Kidney epithelial cell (primary cell): ENCODE results near the gene NR4A1. TPM values are rescaled to one million over a fixed set of nuclear protein-coding genes. Genes with fewer than 3 reads are reported as not detected.

Experiments
- DNase-seq: peaks from one replicate; pipeline ENCODE4 v3.0.0-alpha.2; 2010; ENCODE audit warnings: low read depth
- H3K27me3 ChIP-seq: 2 replicates; pipeline ENCODE4 v1.6.0; 2011; ENCODE audit warnings: low read length; ENCODE audit not compliant: control insufficient read depth, insufficient read depth
- H3K36me3 ChIP-seq: 2 replicates; pipeline ENCODE4 v1.5.1; 2011; ENCODE audit warnings: low read length; ENCODE audit not compliant: control insufficient read depth, insufficient read depth
- H3K4me3 ChIP-seq: 2 replicates; pipeline ENCODE4 v1.5.1; 2011; ENCODE audit warnings: low read depth, mild to moderate bottlenecking, control low read depth, low read length
- CTCF ChIP-seq: IDR thresholded peaks from 2 replicates; pipeline ENCODE4 v1.5.1; 2011; ENCODE audit warnings: mild to moderate bottlenecking, moderate library complexity, low read length, control low read depth, inconsistent platforms; ENCODE audit not compliant: insufficient read depth, poor library complexity, severe bottlenecking
- total RNA-seq: library from RNA; depleted of rRNA; stranded (reverse); fragments of >200 nt; gene quantifications from 2 replicates; pipeline ENCODE4 v1.2.3, GENCODE V29; 2015

The NR4A1 gene
- total RNA-seq, 1 donor from 2014 or later = 9.2 TPM

GRCh38 chr12:52057638-52058576 is 6.7 kb downstream of the NR4A1 start:
- no peak for TF ChIP-seq CTCF

GRCh38 chr12:52058631-52059361 is 7.6 kb downstream of the NR4A1 start:
- TF ChIP-seq CTCF = no peak
- no peak overlapping the region for H3K4me3 ChIP-seq
- no peaks in the 10 kb centered on the region for H3K27me3 ChIP-seq
- H3K36me3 ChIP-seq = no peaks in the 10 kb centered on the region
- no peak for DNase-seq

More at GRCh38 chr12:52057638-52058576, 6.7 kb downstream of the NR4A1 start:
- H3K4me3 ChIP-seq = no peak overlapping the region
- no peaks in the 10 kb centered on the region for H3K27me3 ChIP-seq
- no peaks in the 10 kb centered on the region for H3K36me3 ChIP-seq
- no peak for DNase-seq

GRCh38 chr12:52059582-52060497 is 8.6 kb downstream of the NR4A1 start:
- H3K4me3 ChIP-seq = no peak overlapping the region
- no peaks in the 10 kb centered on the region for H3K27me3 ChIP-seq
- no peak for DNase-seq
- TF ChIP-seq CTCF = no peak
- no peaks in the 10 kb centered on the region for H3K36me3 ChIP-seq

GRCh38 chr12:52060498-52061177 is 9.4 kb downstream of the NR4A1 start:
- Histone ChIP-seq H3K27me3 (no peaks in the 10 kb centered on the region), H3K4me3 (no peak overlapping the region), H3K36me3 (no peaks in the 10 kb centered on the region)
- no peak for TF ChIP-seq CTCF
- DNase-seq = no peak
